Right renal cortex interstitium (tissue), 3 donors: ENCODE measurements around the gene NXN. TPM values are rescaled to one million over a fixed set of nuclear protein-coding genes. Genes with fewer than 3 reads are reported as not detected.

ENCODE experiments used
- DNase-seq, 3 donors: peaks; one replicate each; pipeline ENCODE4 v3.0.0-alpha.2; 2013; ENCODE audit warnings: low read depth in 3 of 3, low spot score in 2 of 3
- polyA plus RNA-seq, 3 donors: library from polyadenylated mRNA; unstranded; fragments of 120-200 nt; gene quantifications; one replicate each; pipeline ENCODE4 v1.2.1, GENCODE V29; 2013; ENCODE audit not compliant: insufficient read length in 3 of 3

NXN gene
- 10 to 100 TPM; 30.7 to 35.4 (median 32.9) TPM for polyA plus RNA-seq

DNA sequence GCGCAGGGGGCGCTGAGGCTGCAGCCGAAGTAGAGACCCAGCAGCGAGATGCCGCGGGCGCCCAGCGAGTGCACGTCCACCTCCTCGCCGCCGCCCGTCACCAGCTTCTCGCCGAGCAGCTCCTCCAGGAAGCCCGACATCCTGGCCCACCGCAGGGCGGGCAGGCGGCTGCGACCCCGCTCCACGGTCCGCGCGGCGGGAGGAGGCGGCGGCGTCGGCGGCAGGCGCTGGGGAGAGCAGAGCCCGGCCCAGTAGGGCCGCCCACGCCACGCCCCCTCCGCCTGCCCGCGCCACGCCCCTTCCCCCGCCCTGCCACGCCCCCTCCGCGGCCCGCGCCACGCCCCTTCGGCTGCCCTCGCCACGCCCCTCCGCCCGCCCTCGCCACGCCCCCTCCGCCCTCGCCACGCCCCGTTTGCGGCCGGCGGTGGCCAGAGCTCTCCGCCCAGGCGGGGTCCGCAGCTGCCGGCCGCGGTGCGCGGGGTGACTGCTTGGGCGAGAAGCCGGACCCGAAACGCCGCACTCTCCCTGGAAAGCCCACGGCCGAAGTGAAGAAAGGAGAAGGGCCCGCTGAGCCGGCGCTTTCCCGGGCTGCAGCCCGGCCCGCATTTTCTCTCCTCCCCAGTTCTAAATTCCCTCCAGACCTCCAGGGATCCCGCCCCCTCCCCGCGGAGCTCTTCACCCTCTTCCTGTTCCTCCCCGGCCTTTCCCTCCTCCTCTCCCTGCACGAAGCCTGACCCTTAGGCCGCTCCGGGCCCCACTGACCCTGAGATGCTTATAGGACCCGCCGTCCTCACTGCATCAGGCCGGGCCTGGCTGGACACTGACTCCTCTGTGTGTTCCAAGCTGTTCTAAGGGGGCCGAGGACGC is at the start of gene NXN:
TSS of gene NXN (minus strand) at position 238 of the 867 bp plus-strand sequence.
- no peak for DNase-seq

DNA sequence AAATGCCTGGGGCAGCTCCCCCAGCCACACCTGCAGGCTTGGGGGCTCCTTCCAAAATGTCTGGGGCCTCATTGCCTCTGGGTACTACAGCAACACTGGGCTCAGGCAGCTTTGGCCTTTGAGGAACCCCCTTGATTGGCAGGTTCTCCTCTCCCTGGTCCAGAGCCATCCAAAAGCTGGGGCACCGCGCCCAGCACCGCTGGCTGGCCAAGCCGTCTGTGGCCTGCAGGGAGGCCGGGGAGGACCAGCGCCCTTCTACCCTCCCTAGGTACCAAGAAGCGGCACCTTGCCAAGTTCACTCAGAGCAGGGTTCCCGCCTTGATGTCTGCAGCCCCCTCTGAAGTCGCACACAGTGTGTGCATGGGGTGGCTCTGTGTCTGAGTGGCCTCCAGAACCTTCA is 47.5 kb upstream of the NXN start:
- no peak for DNase-seq

- DNase-seq = no peak
Observed at GRCh38 chr17:1026599-1026975, 47.0 kb upstream of the NXN start.

DNA sequence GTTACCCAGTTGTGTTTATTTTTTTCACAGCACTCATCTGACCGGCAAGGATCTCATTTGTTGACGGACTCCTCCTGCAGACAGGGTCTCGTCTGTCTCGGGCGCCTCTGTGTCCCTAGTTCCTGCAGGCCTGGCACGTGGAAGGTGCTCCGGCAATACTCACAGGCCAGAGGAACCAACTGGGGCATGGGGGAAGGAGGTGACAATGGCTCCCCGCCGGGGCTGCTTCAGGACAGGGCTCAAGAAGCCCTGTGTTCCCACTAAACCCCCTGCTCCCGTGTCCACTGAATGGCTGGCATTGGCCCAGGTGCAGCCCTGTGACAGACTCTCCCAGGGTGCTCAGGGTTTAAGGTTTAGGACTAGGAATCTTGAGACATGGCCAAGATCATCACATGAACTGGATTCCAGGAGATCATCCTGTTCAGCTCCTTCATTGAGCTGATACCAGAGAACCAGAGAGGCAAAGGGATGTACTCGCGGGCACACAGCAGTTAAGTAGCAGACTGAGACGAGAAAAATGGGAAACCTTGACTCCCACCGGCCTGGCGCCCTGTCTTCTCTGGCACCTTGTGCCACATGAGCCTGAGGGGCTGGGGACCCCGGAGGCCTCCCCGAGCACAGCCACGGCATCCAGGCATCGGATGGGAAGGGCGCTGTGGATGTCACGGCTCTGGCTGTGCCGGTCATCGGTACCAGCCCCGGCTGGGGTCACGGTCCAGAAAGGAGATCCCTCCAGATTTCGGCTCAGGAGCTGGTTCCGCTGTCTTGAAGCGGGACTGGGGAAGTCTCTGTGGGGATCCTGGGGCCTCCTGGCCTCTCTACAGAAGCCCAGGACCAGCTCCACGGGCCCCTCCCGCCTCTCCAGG is 46.4 kb upstream of the NXN start:
- no peak for DNase-seq

- no peak for DNase-seq
Observed at GRCh38 chr17:1024076-1024475, 44.5 kb upstream of the NXN start.

- DNase-seq = no peak
Observed at GRCh38 chr17:1022278-1023024, 42.9 kb upstream of the NXN start.

DNA sequence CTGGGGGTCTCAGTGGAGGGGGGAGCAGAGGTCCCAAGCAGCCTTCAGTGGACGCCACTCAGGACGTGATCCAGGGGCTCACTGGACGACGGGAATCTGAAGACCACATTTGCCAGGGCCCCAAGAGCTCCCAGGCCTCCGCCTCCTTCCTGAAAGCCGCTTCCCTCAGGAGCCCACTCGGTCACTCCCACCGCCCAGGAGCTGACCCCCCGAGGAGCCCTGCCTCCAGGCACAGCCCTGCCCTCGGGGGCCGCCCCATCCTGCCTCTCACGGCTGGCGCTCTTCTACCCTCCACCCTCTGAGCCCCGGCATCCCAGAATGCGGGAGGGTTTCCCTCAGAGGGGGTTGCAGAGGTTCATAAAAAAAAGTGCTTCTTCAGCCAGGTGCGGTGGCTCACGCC is 41.6 kb upstream of the NXN start:
- DNase-seq = no peak

DNA sequence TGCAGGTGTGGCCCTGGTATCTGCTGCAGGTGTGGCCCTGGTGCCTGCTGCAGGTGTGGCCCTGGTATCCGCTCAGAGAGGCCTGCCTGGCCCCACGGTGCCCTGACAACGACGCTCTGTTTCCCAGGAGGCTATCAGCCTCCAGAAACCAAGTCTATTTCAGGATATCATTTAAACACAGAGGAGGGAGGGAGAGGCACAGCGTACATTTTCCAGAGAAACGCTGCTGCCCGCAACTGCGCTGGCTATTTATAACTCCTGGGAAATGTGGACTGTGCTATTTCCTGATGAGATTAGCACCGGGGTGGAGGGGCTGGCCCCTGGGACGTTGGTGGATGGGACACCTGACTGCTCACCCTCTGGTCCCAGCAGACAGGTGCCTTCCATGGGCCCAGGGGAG is 39.9 kb upstream of the NXN start:
- no peak for DNase-seq

GRCh38 chr17:1018547-1018946 is 39.0 kb upstream of the NXN start:
- no peak for DNase-seq

DNA sequence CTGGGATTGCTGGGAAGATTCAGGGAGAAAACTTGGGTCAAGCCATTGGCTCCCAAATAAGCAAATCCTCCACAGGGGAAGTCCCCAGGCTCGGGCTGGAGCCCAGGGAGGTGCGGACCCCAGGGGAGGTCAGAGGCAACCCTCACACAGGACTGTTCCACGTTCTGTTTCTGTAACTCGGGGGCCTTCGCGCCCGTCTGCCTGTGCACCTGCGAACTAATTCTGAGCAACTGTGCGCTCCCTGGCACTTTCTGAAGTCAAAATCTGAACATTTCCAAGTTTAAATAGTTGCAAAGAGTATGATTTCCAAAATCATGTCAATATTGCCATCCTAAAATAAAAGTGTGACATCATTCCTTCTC is 34.1 kb upstream of the NXN start:
- no peak for DNase-seq

- no peak for DNase-seq
Observed at GRCh38 chr17:1012823-1013728, 33.5 kb upstream of the NXN start.

DNA sequence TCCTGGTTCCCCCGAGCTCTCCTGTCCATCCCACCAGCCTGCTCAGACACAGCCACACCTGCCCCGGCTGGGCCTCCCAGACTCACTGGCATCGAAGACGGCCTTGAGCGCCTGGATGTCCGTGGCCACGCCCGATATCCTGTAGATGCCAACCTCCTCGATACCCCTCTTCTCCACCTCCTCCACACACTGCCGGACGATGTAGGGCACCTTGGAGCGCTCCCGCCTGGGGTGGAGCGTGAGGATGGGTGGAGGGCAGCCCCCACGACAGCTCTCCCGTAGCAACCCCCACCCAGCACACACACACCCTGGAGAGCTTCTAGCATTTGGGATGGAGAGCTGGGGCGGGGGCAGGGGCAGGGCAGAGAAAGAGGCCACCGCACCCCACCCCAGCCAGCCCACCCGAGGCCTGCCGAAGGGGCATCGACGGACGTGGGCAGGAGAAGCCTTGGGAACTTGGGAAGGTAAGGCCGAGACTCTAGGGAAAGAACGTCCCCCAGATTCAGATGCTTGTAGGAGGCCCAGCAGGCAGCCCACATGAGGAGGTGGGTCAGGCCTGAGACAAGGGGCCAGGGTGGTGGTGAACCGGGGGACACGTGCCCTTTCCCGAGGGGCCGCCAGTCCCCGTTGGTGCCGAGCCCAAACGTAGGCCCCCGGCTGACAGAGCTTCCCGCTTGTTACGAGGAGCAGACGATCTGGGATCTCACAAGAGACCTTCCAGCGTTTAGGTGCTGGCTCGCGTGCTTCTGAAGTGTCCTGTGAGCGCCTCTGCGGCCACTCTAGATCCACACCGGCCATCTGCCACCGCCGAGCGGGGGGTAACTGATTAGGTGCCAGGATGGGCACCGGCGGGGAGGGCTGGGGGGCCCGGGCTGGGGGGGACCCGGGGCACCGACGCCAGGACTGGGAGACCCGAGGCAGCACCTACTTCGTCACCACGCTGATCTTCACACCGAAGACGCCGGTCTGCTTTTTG is 32.5 kb upstream of the NXN start:
- DNase-seq = no peak

DNA sequence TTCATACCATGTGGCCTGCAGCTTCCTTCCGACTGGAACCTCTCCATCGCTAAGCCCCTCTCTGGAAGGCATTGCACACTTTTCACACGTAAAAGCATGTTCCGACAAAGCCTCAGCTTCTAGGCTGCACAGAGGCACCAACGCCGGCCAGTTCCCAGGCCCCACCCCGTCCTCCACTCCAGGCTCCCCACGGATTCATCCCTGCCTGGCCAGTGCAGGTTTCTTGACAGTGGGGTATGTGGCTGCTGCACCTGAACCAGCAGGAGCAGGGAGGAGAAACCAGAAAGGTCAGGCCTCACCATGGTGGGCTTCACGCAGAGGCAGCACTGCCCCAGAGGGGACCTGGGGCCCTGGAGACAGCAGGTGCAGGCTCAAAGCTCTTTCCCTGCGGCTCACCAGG is 31.6 kb upstream of the NXN start:
- no peak for DNase-seq

DNA sequence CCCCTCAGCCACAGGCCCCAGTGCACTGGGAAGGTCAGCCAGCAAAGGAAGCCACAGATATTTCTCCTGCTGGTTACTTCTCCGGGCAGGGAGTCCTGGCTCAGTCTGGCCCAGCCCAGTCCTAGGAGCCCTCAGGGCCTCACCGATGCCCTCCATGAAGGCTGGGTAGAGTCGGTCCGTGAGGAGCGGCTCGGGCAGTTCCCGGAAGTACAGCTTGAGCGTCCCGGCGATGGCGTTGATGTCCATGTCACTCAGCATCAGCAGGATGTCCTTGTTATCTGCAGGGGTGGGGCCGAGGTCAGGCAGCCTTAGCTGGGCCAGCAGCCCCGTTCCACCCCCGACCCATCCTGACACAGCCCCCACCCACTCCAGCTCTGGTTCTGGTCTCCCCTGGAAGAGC is 31.0 kb upstream of the NXN start:
- DNase-seq = no peak

DNA sequence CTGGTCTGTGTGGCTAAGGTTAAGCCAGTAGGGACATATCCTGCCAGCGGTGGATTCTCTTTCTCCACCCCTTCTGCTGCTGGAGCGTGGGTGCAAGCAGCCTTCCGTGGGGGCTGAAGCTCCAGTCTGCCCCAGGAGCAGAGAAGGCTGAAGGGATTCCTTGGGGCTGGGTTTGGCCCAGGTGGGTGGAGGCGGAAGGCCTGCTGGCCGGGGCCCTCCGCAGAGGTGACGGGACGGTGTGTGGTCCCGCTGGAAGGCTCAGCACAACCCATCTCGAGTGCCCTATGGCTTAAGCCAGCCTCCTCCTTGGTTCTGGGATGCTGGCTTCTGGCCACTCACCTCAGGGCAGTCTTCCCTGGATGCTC is 30.5 kb upstream of the NXN start:
- DNase-seq = no peak

DNA sequence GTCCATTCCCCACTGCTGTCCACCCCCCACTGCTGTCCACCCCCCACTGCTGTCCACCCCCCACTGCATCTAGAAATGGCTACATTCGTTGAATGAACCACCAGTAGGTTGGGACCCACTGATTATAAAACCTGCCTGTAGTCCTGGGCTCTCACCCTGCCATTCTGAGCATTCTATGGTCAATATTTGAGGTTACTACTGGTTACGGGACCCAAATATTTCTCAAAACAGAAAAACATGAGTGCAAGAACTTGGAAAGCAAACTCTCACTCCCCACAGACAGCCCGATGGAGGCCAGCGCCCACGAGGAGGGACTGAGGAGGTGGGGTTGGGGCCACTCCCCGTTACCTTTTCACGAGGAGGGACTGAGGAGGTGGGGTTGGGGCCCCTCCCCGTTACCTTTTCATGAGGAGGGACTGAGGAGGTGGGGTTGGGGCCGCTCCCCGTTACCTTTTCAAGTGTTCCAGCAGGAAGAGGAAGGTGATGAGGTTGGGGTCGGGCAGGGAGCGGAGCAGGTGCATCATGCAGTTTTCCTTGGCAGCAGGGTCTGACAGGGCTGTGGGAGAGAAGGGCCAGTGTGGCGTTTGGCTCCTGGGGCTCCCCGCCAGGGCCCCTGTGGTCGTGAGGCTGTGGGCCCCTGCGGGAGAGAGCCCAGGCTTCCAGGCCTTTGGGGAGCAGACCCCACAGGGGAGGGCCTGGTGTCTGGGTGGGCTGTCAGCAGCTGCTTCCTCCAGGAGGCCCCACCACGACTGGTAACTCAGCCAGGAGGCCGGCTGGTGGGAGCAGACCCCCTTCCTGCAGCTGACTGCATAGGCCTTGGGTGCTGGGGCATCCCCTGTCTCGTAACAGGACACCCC is 29.9 kb upstream of the NXN start:
- DNase-seq = no peak

- DNase-seq = no peak
Observed at GRCh38 chr17:1008008-1008761, 28.6 kb upstream of the NXN start.
